ENCODE results near the gene NDUFB3.

NDUFB3 gene

DNA sequence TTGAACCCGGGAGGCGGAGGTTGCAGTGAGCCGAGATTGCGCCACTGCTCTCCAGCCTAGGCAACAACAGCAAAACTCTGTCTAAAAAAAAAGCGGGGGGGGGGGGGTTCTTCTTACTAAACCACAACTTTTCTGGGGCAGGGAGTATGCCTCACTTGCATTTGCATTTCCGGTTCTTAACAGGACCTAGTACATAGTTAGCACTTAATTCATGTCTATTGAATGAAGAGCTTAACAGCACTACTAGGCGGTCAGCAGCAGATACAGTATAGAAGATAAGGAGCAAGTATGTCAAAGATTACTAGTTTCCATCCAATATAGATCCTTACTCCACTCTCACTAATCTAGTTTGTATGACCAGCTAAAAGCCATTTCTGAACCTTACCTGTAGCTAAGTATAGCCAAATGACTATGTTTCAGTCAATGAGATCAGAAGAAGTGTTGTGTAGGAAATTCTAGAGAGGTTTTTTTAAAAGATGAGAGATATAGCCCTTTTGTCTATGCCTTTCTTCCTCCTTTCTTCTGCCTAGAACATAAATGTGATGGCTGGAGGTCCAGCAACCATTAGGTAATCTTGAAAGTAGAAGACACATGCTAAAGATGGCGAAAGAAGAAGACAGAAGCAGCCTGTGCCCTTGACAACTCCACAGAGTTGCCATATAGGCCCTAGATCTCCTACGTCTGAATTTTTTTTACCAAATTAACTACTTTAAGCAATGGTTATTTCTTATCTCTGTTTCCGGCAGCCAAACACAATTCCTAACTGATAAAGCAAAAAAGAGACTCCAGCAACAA is 11.6 kb upstream of the NDUFB3 start:
- TF ChIP-seq SIN3A (IDR thresholded peaks at IDR 0.05; ENCODE audit: borderline replicate concordance, insufficient read depth, low read length) (no peak), FOXP2 (optimal IDR thresholded peaks at IDR 0.05; ENCODE audit: borderline replicate concordance, extremely low read depth, extremely low read length, insufficient read depth) (no peak), TAF1 (IDR thresholded peaks at IDR 0.05; ENCODE audit: borderline replicate concordance, insufficient read depth, low read length) (no peak), POLR2AphosphoS5 (IDR thresholded peaks at IDR 0.05; ENCODE audit: low read depth, low read length) (no peak), REST (IDR thresholded peaks at IDR 0.05; ENCODE audit: insufficient read depth in 1 of 2, low read depth in 2 of 2, low read length in 2 of 2) (no peak)

- TF ChIP-seq FOXP2 (optimal IDR thresholded peaks at IDR 0.05; ENCODE audit: borderline replicate concordance, extremely low read depth, extremely low read length, insufficient read depth) (no peak), POLR2AphosphoS5 (IDR thresholded peaks at IDR 0.05; ENCODE audit: low read depth, low read length) (no peak), TAF1 (IDR thresholded peaks at IDR 0.05; ENCODE audit: borderline replicate concordance, insufficient read depth, low read length) (no peak), SIN3A (IDR thresholded peaks at IDR 0.05; ENCODE audit: borderline replicate concordance, insufficient read depth, low read length) (no peak), REST (IDR thresholded peaks at IDR 0.05; ENCODE audit: insufficient read depth in 1 of 2, low read depth in 2 of 2, low read length in 2 of 2) (no peak)
Observed at GRCh38 chr2:201064797-201065329, 6.9 kb upstream of the NDUFB3 start.

DNA sequence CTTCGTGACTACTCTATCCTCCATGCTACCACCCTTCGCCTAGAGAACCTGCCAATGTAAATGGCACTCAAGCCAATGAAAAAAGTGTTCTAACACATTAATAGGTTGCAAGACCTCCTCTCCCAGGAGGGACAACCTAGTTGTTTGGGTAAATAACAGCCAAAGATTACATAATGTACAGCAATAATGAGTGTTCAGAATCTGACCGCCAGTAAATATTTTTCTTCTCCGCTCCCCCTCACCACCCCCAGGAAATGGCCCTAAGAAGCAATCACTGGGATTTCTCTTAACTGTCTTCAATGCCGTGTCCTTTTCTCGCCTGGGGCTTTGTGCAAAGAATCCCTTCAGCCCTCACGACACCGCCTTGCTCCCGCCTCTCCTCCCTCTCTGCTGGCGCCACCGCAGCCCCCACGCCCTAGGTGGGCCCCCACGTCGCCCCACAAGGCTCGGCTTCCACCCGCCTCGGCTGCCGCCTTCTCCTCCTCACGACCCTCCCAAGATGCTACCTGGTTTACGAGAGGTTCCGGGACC is 788 bp upstream of the NDUFB3 start:
- TF ChIP-seq POLR2AphosphoS5 (IDR thresholded peaks at IDR 0.05; ENCODE audit: low read depth, low read length) (no peak), REST (IDR thresholded peaks at IDR 0.05; ENCODE audit: insufficient read depth in 1 of 2, low read depth in 2 of 2, low read length in 2 of 2) (no peak), FOXP2 (optimal IDR thresholded peaks at IDR 0.05; ENCODE audit: borderline replicate concordance, extremely low read depth, extremely low read length, insufficient read depth) (no peak), SIN3A (IDR thresholded peaks at IDR 0.05; ENCODE audit: borderline replicate concordance, insufficient read depth, low read length) (no peak), TAF1 (IDR thresholded peaks at IDR 0.05; ENCODE audit: borderline replicate concordance, insufficient read depth, low read length) (no peak)

- TF ChIP-seq REST (IDR thresholded peaks at IDR 0.05; ENCODE audit: insufficient read depth in 1 of 2, low read depth in 2 of 2, low read length in 2 of 2) = no peak
- no peak for TF ChIP-seq FOXP2 (optimal IDR thresholded peaks at IDR 0.05; ENCODE audit: borderline replicate concordance, extremely low read depth, extremely low read length, insufficient read depth)
- no peak for TF ChIP-seq POLR2AphosphoS5 (IDR thresholded peaks at IDR 0.05; ENCODE audit: low read depth, low read length)
- no peak for TF ChIP-seq TAF1 (IDR thresholded peaks at IDR 0.05; ENCODE audit: borderline replicate concordance, insufficient read depth, low read length)
- TF ChIP-seq SIN3A (IDR thresholded peaks at IDR 0.05; ENCODE audit: borderline replicate concordance, insufficient read depth, low read length) = no peak
Observed at GRCh38 chr2:201072201-201072530, 365 bp downstream of the NDUFB3 start.

Measured in PFSK-1 (cell line).